NCI-H226 (cell line): Measurements from ENCODE around the gene IQSEC1.
A peak's percentile ranks its signal among the peaks of the same experiment; 100 is the strongest.

Source experiments
- DNase-seq: peaks from one replicate; pipeline ENCODE4 v3.0.0-alpha.2; 2015

The IQSEC1 gene

DNA sequence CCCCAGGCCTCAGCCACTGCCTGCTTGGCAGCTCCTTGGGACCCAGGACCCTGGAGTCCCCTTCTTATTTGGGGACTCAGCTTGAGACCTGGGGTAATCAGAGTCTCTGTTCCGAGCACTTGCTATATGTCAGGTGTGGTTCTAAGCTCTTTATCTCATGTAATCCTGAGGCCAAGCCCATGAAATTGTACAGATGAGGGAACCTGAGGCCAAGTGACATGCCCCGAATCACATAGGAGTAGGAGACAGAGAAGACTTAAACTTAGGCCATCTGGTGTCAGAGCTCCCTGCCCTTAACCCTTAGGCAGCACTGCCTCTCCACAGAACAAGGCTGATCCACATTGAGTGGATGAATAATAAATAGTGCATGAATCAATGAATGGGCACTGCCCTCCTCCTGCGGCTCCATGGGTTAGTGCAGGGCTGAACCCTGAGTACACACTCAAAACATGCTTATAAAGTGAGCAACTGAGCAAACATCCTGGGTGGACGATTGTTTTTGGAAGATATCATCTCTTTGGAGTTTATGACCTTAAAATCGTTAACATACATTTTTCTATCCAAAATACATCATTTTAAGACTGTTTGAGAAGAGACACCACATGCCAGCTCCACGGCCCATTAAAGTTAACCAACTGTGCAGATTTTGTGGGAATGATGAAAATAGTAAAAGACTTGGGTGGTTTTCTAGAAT is 33.2 kb upstream of the IQSEC1 start:
- no peak for DNase-seq

DNA sequence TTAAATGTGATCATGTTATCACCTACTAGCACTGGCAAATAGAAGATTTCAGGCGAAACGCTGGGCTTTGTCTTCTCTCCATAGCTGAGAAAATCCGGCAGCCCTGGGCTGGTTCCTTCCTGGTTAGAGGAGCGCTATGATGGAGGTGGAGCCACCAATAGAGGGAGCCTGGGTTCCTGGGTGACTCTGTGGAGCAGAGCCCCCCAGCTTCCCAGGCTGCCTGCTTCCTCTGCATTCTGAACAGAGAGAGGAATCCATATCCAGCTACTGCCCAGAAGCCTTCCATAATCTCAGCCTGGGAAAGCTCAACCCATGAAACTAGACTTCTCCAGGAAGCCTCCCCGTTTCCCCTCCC is 32.6 kb upstream of the IQSEC1 start:
- no peak for DNase-seq

DNA sequence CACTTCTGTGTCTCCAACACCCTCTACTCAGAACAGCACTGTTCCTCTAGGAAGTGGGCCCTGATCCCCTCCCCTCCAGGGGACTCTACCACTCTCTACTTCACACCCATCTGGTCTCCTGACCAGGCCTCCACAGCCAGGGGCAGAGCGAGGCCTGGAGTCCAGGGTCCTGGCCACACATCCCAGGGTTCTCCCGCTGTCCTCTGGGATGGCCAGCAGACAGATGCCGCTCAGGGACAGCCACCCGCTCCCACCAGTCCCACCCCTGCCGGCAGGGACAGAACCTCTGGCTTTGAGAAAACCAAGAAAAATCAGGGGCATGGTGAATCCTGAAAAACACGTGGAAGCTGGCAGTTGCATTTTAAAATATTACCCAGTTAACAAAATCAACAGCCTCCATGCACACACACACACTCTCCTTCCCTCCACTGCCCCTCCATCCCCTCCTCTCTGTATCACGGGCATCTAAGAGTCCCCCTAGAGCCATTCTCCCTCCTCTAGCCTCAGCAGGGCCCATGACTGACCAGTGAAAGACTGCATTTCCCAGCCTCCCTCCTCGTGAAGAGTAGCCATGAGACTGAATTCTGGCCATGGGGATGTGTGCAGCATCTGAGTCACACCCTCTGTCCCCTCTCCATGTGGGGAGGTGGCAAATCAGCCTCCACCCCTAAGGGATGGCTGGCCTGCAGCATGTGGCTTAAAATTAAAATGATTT is 32.1 kb upstream of the IQSEC1 start:
- DNase-seq, result no peak

DNA sequence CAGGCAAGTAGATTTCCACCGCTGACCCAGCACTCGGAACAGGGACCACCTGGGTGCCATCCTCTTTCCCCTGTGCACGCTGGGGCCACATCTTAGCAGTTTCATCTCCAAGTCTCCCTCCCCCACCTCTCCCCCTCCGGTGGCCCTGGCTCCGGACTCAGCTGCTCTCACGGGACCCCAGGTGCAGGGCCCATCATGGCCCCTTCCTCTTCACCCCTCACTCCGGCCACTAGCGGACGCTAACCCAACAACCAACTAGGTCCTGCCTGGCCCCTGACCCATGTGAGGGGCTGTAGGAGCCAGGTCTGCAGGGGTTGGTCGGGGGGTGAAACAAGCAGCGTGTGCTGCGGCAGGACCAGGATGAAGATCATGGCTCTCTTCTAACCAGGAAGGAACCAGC is 31.3 kb upstream of the IQSEC1 start:
- DNase-seq, result no peak

DNA sequence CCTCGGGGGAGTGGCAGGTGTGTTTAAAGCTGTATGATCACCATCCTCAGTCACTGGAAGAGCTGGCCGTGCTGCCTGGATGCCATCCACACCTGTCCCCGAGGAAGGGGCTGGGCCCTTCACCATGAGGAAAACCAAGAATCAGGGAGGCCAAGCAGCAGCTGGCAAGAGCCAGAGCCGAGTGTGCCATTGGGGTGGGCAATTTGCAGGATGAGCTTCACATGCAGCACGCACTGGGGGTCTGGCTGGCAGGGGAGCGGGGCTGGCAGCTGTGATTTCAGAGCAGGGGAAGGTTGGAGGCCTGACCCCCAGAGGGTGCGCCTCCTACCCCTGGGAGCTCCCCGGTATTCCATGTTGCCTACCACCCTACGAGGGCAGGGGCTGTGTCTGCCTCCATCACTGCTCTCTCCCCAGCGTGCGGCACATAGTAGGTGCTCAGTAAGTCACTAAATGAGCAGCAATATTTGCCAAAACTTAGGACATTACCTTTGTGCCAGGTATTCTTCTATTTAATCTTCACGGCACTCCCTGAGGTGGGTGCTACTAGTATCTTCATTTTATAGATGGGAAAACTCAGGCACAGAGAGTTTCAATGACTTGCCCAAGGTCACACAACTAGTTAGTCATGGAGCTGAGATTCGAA is 30.3 kb upstream of the IQSEC1 start:
- DNase-seq, result no peak

DNA sequence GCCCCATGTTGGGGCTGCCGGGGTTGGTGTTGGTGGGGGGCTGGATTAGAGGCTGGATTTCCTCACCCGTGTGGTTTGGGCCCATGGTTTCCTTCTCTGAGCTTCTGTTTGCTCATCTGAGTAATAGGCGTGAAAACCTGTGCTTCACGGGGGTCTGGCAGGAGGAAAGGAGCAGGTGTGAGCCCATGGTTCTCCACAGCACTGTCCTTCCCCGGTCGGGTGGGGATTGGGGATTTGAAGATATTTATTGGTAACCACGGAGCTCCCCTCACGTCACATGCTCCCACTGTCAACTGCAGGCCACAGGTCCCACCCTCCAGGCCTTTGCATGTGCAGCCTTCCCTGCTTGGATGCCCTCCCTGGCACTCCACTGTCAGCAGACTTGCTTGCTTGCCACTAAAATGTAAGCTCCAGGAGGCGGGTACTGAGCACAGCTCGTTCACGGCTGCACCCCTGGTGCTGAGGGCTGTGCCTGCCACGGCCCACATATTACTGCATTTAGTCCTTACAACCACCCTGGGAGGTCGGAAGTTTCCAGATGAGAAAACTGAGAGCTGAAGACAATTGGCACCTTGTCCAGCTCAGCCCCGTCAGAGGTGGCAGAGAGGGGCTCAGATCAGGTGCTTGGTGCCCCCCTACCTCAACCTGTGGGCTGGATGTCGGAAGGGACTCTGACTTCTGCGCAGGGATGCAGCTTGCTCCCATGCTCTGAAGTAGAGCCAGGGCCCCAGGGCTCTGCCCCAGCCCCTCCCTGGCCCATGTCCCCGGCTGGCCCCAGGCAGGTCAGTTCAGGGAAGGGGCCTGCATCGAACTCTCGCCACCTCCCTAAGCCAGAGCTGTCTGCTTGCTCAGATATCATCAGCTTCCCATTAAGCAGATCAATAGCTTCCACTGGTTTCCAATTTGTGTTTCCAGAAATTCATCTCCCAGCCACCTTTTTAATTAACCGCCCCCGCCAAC is 29.4 kb upstream of the IQSEC1 start:
- DNase-seq, result no peak

DNA sequence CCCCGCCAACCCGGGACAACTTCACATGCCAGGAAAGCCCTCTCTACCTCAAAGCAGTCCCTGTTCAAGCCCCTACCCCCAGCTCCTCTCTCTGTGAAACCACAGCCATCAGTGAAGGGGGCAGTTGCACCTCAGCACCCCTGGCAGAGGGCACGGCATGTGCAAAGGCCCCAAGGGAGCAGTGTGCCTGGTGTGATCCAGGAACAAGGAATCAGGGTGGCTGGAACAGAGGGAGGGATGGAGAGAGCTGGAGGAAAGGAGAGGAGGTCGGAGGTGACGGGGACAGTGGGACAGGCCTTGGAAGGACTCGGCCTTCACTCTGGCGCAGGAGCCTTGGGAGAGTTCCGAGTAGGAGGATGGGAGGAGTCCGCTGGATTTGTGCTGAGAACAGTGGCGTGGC is 26.5 kb upstream of the IQSEC1 start:
- DNase-seq, result no peak

DNA sequence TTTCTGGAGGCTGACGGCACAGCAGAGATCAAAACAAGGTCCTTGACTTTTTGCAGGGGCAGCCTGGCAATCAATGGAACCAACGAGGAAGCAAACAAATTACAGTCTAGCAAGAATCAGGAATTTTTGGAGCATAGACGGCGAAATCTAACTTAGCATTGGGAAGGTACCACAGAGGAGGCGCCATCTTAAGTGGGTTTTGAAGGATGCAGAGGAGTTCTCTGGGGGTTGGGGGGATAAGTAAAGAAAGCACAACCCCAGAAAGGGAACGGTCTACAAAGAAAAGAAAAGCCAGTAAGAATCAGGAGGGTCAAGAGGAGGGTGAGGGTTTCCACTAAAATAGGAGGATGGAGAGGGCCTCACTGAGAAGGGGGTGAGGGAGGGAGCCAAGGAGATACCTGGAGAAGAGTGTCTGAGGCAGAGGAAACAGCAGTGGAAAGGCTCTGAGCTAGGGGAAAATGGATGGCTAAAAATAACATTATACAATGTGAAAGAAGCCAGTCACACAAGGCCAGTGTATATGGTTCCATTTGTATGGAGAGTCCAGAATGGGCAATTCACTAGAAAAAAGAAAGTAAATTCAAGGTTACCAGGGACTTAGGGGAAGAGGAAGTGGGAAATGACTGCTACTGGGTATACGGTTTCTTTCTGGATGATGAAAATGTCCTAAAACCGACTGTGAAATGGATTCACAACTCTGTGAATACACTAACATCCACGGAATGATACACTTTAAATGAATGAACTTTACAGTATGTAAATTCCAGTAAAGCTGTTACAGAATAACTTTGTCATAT is 25.2 kb upstream of the IQSEC1 start:
- no peak for DNase-seq

DNA sequence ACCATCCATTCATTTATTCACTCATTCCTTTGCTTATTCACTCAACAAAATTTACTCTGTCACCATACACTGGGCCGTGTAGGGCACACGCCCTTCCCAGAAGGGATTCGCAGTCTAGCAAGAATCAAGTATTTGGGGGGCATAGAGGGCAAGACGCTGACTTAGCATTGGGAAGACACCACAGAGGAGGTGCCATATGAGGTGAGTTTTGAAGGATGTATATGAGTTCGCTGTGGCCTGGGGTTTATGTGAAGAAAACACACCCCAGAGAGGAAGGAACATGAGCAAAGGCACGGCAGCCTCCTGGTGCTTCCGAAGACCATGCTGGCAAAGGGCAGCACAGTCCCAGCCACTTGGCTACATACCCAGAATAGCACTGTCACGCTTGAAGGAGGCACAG is 23.1 kb upstream of the IQSEC1 start:
- no peak for DNase-seq

DNA sequence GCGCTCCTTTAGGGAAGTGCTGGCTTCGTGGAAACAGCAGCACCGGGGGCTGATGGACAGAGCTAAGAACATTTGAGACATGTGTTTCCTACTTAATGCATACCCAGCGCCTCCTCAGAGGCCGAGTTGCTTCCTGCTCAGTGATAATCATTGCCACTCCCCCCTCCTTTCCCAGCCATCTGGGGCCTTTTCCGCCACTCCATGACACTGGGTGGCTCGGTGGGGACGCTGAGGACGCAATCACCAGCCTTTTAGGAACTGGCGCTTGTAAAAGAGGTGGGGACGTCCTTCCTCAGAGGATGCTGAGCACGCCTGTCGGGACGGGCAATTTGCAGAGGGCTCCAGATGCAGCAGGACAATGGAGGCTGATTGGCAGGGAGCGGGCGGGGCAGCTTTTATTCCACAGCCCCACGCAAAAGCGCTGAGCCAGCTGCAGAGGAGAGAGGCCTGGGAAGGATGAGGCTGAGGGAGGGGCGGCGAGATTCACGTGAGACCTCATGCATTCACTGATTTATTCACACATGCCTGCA is 22.2 kb upstream of the IQSEC1 start:
- DNase-seq, result no peak

DNA sequence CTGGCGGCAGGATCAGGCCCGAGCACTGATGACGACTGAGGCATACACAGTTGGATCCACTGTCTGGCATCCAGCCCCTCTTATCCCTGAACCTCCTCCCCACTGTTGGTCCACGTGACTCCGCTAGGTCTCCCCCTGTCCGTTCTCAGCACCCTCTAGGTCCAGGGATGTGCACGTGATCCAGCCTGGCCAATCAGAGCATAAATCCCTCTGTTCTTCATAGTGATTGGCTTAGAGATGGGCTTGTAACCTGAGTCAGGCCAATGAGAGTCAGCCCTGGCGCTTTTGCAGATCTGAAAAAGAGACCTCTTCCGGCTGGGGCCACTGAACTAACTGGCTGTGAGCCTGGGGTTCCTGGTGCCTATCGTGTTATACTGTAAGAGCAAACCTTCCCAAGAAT is 20.5 kb upstream of the IQSEC1 start:
- no peak for DNase-seq

DNA sequence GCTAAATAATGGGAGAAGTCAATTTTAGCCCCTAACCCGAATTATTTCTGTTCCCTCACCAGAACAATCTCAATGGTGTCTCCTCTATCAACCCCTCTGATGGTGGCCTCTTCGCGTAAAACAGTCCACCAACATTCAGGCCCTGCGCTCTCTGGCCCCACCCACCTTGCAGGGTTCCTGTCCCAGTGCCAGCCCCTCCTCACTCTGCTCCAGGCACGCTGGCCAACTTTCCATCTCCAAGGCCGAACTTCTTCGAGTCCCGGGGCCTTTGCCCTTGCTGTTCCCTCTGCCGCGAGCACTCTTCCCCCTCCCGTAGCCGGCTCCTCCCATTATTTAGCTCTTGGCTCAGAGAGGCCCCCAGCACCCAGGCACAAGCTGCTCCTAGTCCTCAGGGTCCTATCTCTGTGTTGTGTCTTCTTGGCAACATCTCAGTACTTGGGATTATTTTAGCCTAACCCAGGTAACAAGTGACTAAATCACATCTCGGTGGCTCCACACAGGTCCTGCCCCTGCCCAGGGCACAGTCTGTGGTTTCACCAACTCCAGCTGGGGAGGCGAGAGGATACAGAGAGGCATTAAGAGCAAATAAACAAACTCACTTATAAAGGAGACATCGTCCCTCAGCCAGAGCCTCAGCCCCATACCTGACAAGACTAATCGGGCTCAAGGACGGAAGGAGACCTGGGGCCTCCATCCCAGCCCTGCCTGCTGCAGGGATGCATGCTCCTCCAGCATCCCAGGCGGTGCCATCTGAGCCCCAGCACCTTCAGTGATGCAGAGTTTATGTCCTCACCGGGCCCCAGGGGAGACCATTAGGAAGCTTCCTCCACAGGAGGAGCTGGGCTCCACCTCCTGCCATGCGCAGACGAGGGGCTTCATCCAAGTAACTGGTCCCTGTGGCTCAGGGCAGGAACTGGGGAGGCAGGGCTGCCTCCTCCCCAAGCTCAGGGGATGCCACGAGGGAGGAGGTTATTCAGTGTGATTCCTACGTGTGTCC is 19.7 kb upstream of the IQSEC1 start:
- no peak for DNase-seq

DNA sequence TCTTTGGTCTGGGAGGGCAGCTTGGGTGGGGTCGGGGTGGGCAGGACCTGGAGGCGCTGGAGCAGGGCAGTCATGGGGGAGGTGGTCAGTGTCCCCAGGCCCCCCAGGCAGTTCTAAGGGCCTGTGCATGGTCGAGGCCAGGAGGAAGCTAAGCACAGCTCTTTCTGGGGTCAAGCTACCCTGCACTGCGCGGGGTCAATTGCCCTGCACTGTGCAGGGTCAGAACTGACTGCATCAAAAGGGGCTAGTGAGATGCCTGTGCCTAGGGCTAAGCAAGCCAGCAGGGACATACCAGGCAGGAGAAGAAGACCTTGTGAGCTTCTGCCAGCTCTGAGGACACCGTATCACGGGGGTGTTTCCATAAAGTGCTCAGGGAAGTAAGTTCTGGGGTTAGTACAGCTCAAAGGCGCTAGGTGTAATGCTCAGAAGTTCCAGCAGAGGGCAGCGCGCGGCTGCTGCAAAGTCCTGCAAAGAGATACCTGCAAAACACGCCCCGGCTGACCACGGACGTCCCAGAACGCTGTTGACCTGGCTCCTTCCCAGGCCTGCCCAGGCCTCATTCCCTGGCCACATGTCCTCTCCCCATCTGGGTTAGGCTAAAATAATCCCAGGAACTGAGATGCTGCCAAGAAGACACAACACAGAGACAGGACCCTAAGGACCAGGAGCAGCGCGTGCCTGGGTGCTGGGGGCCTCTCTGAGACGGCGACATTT is 18.8 kb upstream of the IQSEC1 start:
- DNase-seq, result peak; percentile 53

DNA sequence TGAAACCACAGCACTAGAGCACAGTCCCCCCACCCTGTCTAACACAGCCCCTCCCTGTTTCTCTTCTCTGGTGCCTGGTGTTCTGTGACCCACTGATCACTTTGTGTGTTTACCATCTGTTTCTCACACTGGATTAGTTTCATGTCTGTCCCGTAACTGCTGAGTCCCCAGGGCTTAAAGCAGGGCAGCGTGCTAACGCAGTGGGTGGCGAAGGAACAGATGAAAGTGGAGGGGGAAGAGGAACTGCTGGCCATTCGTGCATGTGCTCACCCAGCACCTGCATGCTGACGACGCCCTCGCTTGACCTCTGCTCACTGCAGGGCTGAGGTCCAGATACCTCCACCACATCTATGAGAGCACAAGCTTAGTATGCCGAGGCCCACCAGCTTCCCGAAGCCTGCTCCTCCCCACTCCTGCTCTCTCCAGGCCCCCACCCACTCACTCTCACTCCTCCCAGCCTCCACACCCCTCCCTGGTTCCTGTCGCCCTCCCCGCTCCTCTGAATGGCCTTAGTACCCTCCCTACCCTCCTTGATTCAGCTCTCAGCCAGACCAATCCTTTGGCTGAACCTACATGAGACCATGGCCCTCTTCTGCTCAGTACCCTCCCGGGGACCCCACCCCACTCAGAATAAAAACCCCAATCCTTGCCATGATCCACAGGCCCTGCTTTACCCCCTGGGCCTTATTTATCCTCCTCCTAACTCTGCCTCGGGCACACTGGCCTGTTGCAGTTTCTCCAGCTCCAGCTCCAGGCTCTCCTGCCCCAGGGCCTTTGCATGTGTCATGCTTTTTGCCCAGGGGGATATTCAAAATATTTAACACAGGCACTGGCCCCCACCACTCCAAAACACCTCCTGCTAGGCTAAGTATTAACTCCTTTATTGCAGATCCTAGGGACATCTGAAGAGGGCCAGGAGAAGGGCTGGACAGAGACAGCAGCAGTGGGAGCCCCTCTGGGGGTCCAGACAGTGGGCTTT is 15.1 kb upstream of the IQSEC1 start:
- no peak for DNase-seq

DNA sequence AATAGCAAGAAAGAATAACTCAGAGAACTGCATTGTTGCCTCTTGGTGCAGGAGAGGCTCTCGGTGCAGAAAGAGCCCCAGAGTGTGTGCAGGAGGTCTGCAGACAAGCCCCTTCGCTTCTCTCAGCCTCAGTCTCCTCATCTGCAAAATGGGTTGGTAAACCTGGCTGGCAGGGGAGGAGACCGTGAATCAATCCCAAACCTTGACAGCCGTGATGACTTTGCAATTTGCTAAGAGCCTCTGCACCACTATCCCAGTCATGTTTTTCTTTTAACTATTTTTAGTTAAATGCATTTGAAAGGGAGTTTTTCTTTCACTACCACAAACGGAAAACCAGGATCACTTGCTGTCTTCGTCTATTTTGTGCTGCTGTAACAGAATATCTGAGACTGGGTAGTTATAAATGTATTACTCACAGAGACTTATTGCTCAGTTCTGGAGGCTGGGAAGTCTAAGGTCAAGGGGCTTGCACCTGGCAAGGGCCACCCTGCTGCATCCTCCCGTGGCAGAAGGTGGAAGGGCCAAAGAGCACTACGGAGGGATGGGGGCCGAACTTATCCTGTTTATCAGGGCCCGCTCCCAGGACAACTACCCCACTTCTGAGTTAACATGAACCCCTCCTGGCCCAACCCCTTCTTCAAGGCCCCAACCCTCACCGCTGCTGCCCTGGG is 14.2 kb upstream of the IQSEC1 start:
- no peak for DNase-seq

DNA sequence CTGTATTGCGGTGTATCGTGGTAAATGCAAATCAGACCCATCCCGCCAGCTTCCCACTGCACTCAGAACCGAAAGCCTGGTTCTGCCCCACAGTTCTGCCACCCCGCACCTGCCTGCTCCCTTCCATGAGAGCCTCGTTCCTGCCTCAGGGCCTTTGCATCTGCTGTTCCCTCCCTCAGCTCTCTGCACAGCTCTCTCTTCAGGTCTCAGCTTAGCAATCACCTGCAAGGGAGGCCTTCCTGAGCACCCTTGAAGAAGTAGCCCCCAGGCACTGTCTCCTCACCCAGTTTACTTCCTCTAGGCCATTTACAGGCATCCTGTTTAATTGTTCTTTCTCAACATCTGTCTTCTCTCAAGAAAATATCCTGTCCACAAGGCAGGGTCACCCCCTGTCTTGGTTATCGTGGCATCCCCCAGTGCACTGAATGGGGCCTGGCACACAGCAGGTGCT is 13.3 kb upstream of the IQSEC1 start:
- DNase-seq, result no peak

DNA sequence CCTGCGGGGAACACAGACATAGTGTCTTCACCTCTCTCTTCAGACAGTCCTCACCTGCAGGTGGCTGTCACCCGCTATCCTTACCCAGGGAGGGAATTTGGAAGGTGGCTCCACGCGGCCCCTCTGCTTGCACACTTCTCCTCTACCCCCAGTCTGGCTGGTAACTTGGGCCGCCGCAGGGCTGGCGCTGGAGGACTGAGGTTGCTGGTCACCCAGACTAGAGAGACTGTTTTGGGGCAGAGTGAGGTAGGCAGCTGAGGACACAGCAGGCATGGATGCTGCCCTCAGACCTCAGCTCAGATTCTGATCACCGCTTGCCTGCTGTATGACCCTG is 12.6 kb upstream of the IQSEC1 start:
- no peak for DNase-seq
